WTC11 (cell line): ENCODE data around the gene SPATA13. TPM values are rescaled to one million over a fixed set of nuclear protein-coding genes. Genes with fewer than 3 reads are reported as not detected.

Experiments
- ATAC-seq: fragments of 200-7000 bp; cut with Tn5 transposase; 2 replicates; pipeline ENCODE4 v1.10.0; 2021; ENCODE audit warnings: mild to moderate bottlenecking, moderate library complexity
- CTCF ChIA-PET: fragments of 300-600 bp; sonication (Branson Sonifier 250); formaldehyde crosslinking; loops from one replicate; lab custom pipeline; 2021; ENCODE audit warnings: antibody characterized with exemption; lab: Charles Lee
- POLR2A ChIA-PET: fragments of 350-600 bp; sonication (Branson Sonifier 250); formaldehyde crosslinking; loops from one replicate; lab custom pipeline; 2021; ENCODE audit warnings: antibody characterized with exemption; lab: Charles Lee
- DNase-seq: peaks from one replicate; pipeline ENCODE4 v3.0.0; 2021; ENCODE audit warnings: low spot score
- H3K27ac Mint-ChIP-seq: 2 replicates; pipeline ENCODE4 v1.8.0; 2021; ENCODE audit warnings: mixed read lengths
- H3K27me3 Mint-ChIP-seq: 2 replicates; pipeline ENCODE4 v1.8.0; 2021; ENCODE audit warnings: low read depth, mild to moderate bottlenecking, moderate library complexity, mixed read lengths
- H3K36me3 Mint-ChIP-seq: 2 replicates; pipeline ENCODE4 v1.8.0; 2021; ENCODE audit warnings: mixed read lengths
- H3K4me1 Mint-ChIP-seq: 2 replicates; pipeline ENCODE4 v1.8.0; 2022; ENCODE audit warnings: mixed read lengths
- H3K4me3 Mint-ChIP-seq: 2 replicates; pipeline ENCODE4 v1.8.0; 2021; ENCODE audit warnings: mild to moderate bottlenecking, moderate library complexity, mixed read lengths
- H3K9me3 Mint-ChIP-seq: 2 replicates; pipeline ENCODE4 v1.8.0; 2021; ENCODE audit warnings: mixed read lengths
- ATF1 ChIP-seq: sonication (generic); formaldehyde crosslinking; IDR thresholded peaks from 2 replicates; pipeline ENCODE4 v1.8.1; 2023; ENCODE audit warnings: mild to moderate bottlenecking, moderate library complexity, missing genetic modification reagents
- CREB1 ChIP-seq: sonication (generic); formaldehyde crosslinking; IDR thresholded peaks from 2 replicates; pipeline ENCODE4 v1.8.0; 2023; ENCODE audit warnings: mild to moderate bottlenecking, missing genetic modification reagents
- EMX1 ChIP-seq: fragments of 250-450 bp; sonication (Bioruptor Pico); IDR thresholded peaks from 2 replicates; pipeline ENCODE4 v1.8.0; 2021; ENCODE audit warnings: mild to moderate bottlenecking
- ETV6 ChIP-seq: sonication (generic); formaldehyde crosslinking; IDR thresholded peaks from 2 replicates; pipeline ENCODE4 v1.8.1; 2022; ENCODE audit warnings: mild to moderate bottlenecking, missing genetic modification reagents
- FOXP1 ChIP-seq: sonication (generic); formaldehyde crosslinking; IDR thresholded peaks from 2 replicates; pipeline ENCODE4 v1.8.0; 2022; ENCODE audit warnings: missing genetic modification reagents, mild to moderate bottlenecking, moderate library complexity, borderline replicate concordance
- GRHL2 ChIP-seq: fragments of 250-450 bp; sonication (Bioruptor Pico); IDR thresholded peaks from 2 replicates; pipeline ENCODE4 v1.8.0; 2022; ENCODE audit warnings: mild to moderate bottlenecking, moderate library complexity; ENCODE audit not compliant: insufficient replicate concordance, severe bottlenecking
- HMGA2 ChIP-seq: fragments of 250-450 bp; sonication (Bioruptor Pico); IDR thresholded peaks from 2 replicates; pipeline ENCODE4 v1.4.0; 2021; ENCODE audit warnings: mild to moderate bottlenecking, moderate library complexity
- KAT7 ChIP-seq: sonication (generic); formaldehyde crosslinking; IDR thresholded peaks from 2 replicates; pipeline ENCODE4 v1.8.1; 2023; ENCODE audit warnings: missing genetic modification reagents, mild to moderate bottlenecking, borderline replicate concordance
- MYBL2 ChIP-seq: sonication (generic); formaldehyde crosslinking; IDR thresholded peaks from 2 replicates; pipeline ENCODE4 v1.8.1; 2023; ENCODE audit warnings: mild to moderate bottlenecking, moderate library complexity, missing genetic modification reagents
- NFYB ChIP-seq: sonication (generic); formaldehyde crosslinking; conservative IDR thresholded peaks from 2 replicates; pipeline ENCODE4 v1.8.0; 2022; ENCODE audit warnings: low read depth, missing genetic modification reagents
- OVOL2 ChIP-seq: fragments of 250-450 bp; sonication (Bioruptor Pico); IDR thresholded peaks from 2 replicates; pipeline ENCODE4 v1.9.0; 2021; ENCODE audit warnings: mild to moderate bottlenecking, borderline replicate concordance
- RELA ChIP-seq: sonication (generic); formaldehyde crosslinking; IDR thresholded peaks from 2 replicates; pipeline ENCODE4 v1.8.1; 2022; ENCODE audit warnings: missing genetic modification reagents, mild to moderate bottlenecking, borderline replicate concordance
- SMAD3 ChIP-seq: sonication (generic); formaldehyde crosslinking; IDR thresholded peaks from 2 replicates; pipeline ENCODE4 v1.8.0; 2022; ENCODE audit warnings: missing genetic modification reagents, mild to moderate bottlenecking, borderline replicate concordance
- ZNF396 ChIP-seq: fragments of 250-450 bp; sonication (Bioruptor Pico); IDR thresholded peaks from 2 replicates; pipeline ENCODE4 v1.8.0; 2021; ENCODE audit warnings: mild to moderate bottlenecking, moderate library complexity, borderline replicate concordance
- total RNA-seq: library from RNA; stranded (reverse); gene quantifications from 3 replicates; pipeline ENCODE4 v1.2.3, GENCODE V29; 2021
- TF ChIP-seq, protein P1 (sequence below): fragments of 250-450 bp; sonication (Bioruptor Pico); IDR thresholded peaks from 2 replicates; pipeline ENCODE4 v1.9.0; 2021; ENCODE audit warnings: moderate library complexity, mild to moderate bottlenecking, inconsistent platforms, borderline replicate concordance
- TF ChIP-seq, protein P2 (sequence below): sonication (generic); formaldehyde crosslinking; conservative IDR thresholded peaks from 2 replicates; pipeline ENCODE4 v1.8.1; 2022; ENCODE audit warnings: mild to moderate bottlenecking, missing genetic modification reagents
- TF ChIP-seq, protein P3 (sequence below): fragments of 250-450 bp; sonication (Bioruptor Pico); IDR thresholded peaks from 2 replicates; pipeline ENCODE4 v2.1.2; 2022; ENCODE audit warnings: mild to moderate bottlenecking, moderate library complexity
- TF ChIP-seq, protein P4 (sequence below): fragments of 250-450 bp; sonication (Bioruptor Pico); IDR thresholded peaks from 2 replicates; pipeline ENCODE4 v1.9.0; 2021; ENCODE audit warnings: mild to moderate bottlenecking
- TF ChIP-seq, protein P5 (sequence below): sonication (generic); formaldehyde crosslinking; IDR thresholded peaks from 2 replicates; pipeline ENCODE4 v1.8.1; 2023; ENCODE audit warnings: mild to moderate bottlenecking, missing genetic modification reagents
- TF ChIP-seq, protein P6 (sequence below): sonication (generic); formaldehyde crosslinking; IDR thresholded peaks from 2 replicates; pipeline ENCODE4 v1.8.1; 2022; ENCODE audit warnings: low read depth, mild to moderate bottlenecking, moderate library complexity, missing genetic modification reagents, borderline replicate concordance
- TF ChIP-seq, protein P7 (sequence below): sonication (generic); formaldehyde crosslinking; IDR thresholded peaks from 2 replicates; pipeline ENCODE4 v1.8.1; 2023; ENCODE audit warnings: mild to moderate bottlenecking, moderate library complexity, missing genetic modification reagents
- TF ChIP-seq, protein P8 (sequence below): fragments of 250-450 bp; sonication (Bioruptor Pico); IDR thresholded peaks from 2 replicates; pipeline ENCODE4 v1.8.0; 2021; ENCODE audit warnings: mild to moderate bottlenecking

Gene SPATA13
- total RNA-seq, 1 experiment from 2014 or later: 29.0 TPM

DNA sequence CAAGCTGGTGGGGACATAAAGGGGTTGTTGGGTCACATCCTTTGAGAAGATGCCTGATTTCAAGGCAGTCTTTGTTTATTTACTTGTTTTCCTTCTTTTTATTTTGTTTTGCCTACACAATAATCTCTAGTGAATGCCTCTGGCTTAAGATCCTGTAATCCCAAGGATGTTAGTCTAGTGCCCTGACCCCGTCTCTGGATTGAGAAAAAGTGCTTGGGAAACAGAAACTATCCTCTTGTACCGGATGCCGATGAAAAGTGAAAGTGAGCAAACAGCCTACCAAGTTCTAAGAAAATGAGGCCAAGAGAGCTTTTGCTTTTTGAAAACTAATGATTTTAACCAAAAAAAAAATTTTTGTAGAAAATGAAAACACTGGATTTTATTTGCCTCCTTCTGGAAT, 106.8 kb downstream of the SPATA13 start:
- no peak for ATAC-seq
- no peaks in the 10 kb centered on the region for H3K27me3 Mint-ChIP-seq
- ChIA-PET POLR2A (no interaction called here), CTCF (no interaction called here)
- TF ChIP-seq CREB1 (CRISPR knock-in tag) (no peak), EMX1 (CRISPR knock-in tag) (no peak), ZNF396 (CRISPR knock-in tag) (no peak), RELA (CRISPR knock-in tag) (no peak), FOXP1 (CRISPR knock-in tag) (no peak), NFYB (CRISPR knock-in tag) (no peak), MYBL2 (CRISPR knock-in tag) (no peak), OVOL2 (CRISPR knock-in tag) (no peak), KAT7 (CRISPR knock-in tag) (no peak)
- TF ChIP-seq, protein P1, sequence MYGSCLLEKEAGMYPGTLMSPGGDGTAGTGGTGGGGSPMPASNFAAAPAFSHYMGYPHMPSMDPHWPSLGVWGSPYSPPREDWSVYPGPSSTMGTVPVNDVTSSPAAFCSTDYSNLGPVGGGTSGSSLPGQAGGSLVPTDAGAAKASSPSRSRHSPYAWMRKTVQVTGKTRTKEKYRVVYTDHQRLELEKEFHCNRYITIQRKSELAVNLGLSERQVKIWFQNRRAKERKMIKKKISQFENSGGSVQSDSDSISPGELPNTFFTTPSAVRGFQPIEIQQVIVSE (CRISPR knock-in tag): no peak
- TF ChIP-seq, protein P2, sequence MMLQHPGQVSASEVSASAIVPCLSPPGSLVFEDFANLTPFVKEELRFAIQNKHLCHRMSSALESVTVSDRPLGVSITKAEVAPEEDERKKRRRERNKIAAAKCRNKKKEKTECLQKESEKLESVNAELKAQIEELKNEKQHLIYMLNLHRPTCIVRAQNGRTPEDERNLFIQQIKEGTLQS (CRISPR knock-in tag): no peak
- peak overlapping the region; percentile 43; the same call in 1 of the 2 replicates for H3K27ac Mint-ChIP-seq
- H3K4me3 Mint-ChIP-seq: no peak overlapping the region
- H3K4me1 Mint-ChIP-seq: peaks cover 18% of the 10 kb centered on the region
- H3K9me3 Mint-ChIP-seq: no peaks in the 10 kb centered on the region
- H3K36me3 Mint-ChIP-seq: no peaks in the 10 kb centered on the region
- DNase-seq: no peak

DNA sequence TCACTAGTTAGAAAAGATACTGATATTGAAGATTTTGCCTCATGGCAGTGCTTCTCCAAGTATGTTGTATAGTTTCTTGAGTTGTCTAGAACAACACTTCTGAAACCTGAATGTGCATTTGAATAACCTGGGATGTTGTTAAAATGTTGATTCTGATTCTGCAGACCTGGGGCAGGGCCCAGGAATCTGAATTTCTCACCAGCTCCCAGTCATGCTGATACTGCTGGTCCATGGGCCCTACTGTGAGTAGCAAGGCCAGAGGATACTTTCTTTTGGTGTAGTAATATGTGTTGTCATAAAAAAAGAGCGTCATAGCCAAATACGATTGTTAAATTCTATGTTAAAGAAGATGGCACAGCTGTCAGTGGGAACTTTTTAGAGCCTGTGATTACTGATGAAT, 107.3 kb downstream of the SPATA13 start:
- H3K4me1 Mint-ChIP-seq: peaks cover 18% of the 10 kb centered on the region
- CTCF ChIA-PET: interaction anchor here (0.7 kb wide), 1 partner anchor 809 kb away, joined by 3 read pairs; no protein-coding TSS in a partner anchor
- H3K36me3 Mint-ChIP-seq: no peaks in the 10 kb centered on the region
- POLR2A ChIA-PET: no interaction called here
- no peaks in the 10 kb centered on the region for H3K27me3 Mint-ChIP-seq
- no peaks in the 10 kb centered on the region for H3K9me3 Mint-ChIP-seq
- DNase-seq (no peak), ATAC-seq (no peak)
- no peak overlapping the region for H3K4me3 Mint-ChIP-seq
- H3K27ac Mint-ChIP-seq: no peak overlapping the region
- TF ChIP-seq, protein P3, sequence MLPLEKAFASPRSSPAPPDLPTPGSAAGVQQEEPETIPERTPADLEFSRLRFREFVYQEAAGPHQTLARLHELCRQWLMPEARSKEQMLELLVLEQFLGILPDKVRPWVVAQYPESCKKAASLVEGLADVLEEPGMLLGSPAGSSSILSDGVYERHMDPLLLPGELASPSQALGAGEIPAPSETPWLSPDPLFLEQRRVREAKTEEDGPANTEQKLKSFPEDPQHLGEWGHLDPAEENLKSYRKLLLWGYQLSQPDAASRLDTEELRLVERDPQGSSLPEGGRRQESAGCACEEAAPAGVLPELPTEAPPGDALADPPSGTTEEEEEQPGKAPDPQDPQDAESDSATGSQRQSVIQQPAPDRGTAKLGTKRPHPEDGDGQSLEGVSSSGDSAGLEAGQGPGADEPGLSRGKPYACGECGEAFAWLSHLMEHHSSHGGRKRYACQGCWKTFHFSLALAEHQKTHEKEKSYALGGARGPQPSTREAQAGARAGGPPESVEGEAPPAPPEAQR (CRISPR knock-in tag): no peak
- TF ChIP-seq, protein P4, sequence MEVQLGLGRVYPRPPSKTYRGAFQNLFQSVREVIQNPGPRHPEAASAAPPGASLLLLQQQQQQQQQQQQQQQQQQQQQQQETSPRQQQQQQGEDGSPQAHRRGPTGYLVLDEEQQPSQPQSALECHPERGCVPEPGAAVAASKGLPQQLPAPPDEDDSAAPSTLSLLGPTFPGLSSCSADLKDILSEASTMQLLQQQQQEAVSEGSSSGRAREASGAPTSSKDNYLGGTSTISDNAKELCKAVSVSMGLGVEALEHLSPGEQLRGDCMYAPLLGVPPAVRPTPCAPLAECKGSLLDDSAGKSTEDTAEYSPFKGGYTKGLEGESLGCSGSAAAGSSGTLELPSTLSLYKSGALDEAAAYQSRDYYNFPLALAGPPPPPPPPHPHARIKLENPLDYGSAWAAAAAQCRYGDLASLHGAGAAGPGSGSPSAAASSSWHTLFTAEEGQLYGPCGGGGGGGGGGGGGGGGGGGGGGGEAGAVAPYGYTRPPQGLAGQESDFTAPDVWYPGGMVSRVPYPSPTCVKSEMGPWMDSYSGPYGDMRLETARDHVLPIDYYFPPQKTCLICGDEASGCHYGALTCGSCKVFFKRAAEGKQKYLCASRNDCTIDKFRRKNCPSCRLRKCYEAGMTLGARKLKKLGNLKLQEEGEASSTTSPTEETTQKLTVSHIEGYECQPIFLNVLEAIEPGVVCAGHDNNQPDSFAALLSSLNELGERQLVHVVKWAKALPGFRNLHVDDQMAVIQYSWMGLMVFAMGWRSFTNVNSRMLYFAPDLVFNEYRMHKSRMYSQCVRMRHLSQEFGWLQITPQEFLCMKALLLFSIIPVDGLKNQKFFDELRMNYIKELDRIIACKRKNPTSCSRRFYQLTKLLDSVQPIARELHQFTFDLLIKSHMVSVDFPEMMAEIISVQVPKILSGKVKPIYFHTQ: no peak
- TF ChIP-seq, protein P5, sequence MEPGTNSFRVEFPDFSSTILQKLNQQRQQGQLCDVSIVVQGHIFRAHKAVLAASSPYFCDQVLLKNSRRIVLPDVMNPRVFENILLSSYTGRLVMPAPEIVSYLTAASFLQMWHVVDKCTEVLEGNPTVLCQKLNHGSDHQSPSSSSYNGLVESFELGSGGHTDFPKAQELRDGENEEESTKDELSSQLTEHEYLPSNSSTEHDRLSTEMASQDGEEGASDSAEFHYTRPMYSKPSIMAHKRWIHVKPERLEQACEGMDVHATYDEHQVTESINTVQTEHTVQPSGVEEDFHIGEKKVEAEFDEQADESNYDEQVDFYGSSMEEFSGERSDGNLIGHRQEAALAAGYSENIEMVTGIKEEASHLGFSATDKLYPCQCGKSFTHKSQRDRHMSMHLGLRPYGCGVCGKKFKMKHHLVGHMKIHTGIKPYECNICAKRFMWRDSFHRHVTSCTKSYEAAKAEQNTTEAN (CRISPR knock-in tag): no peak
- TF ChIP-seq, protein P6, sequence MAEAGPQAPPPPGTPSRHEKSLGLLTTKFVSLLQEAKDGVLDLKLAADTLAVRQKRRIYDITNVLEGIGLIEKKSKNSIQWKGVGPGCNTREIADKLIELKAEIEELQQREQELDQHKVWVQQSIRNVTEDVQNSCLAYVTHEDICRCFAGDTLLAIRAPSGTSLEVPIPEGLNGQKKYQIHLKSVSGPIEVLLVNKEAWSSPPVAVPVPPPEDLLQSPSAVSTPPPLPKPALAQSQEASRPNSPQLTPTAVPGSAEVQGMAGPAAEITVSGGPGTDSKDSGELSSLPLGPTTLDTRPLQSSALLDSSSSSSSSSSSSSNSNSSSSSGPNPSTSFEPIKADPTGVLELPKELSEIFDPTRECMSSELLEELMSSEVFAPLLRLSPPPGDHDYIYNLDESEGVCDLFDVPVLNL (CRISPR knock-in tag): no peak
- TF ChIP-seq, protein P7, sequence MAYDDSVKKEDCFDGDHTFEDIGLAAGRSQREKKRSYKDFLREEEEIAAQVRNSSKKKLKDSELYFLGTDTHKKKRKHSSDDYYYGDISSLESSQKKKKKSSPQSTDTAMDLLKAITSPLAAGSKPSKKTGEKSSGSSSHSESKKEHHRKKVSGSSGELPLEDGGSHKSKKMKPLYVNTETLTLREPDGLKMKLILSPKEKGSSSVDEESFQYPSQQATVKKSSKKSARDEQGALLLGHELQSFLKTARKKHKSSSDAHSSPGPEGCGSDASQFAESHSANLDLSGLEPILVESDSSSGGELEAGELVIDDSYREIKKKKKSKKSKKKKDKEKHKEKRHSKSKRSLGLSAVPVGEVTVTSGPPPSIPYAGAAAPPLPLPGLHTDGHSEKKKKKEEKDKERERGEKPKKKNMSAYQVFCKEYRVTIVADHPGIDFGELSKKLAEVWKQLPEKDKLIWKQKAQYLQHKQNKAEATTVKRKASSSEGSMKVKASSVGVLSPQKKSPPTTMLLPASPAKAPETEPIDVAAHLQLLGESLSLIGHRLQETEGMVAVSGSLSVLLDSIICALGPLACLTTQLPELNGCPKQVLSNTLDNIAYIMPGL: no peak
- TF ChIP-seq, protein P8, sequence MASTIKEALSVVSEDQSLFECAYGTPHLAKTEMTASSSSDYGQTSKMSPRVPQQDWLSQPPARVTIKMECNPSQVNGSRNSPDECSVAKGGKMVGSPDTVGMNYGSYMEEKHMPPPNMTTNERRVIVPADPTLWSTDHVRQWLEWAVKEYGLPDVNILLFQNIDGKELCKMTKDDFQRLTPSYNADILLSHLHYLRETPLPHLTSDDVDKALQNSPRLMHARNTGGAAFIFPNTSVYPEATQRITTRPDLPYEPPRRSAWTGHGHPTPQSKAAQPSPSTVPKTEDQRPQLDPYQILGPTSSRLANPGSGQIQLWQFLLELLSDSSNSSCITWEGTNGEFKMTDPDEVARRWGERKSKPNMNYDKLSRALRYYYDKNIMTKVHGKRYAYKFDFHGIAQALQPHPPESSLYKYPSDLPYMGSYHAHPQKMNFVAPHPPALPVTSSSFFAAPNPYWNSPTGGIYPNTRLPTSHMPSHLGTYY: no peak
- TF ChIP-seq CREB1 (CRISPR knock-in tag) (no peak), GRHL2 (CRISPR knock-in tag) (no peak), RELA (CRISPR knock-in tag) (no peak), HMGA2 (CRISPR knock-in tag) (no peak), SMAD3 (no peak), ETV6 (CRISPR knock-in tag) (no peak), NFYB (CRISPR knock-in tag) (no peak), ATF1 (CRISPR knock-in tag) (no peak)
